ENCODE measurements around the gene CAMK1D. TPM values are rescaled to one million over a fixed set of nuclear protein-coding genes. Genes with fewer than 3 reads are reported as not detected.

Gene CAMK1D
- total RNA-seq, 1 experiment from 2014 or later = 6.0 TPM

DNA sequence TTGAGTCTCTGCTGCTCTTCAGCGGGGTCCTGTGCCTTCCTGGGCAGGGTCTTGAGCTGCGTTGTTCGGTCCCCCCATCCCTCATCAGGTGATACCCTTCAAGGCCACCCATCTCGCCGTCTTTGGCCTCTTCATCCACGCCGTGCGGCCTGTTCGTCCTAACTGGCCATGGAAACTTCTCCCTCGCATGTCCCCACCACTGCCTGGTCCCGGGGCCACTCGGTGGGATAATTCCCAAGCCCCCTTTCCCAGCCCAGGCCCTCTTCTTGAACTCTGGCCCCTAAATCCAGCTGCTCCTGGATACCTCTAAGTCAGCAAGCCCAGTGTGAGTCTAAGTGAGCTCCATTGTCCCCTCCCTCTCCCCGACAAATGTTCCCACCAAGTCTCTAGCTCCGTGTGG, 74.5 kb downstream of the CAMK1D start:
- no peak overlapping the region for H3K4me2 ChIP-seq
- POLR2A ChIA-PET (ENCODE audit: unreplicated experiment) = no interaction called here
- H3K79me2 ChIP-seq (ENCODE audit: low read depth) = 0 out of 2 replicates have a peak, but pooled peaks cover 9% of the 10 kb centered on the region
- DNase-seq = no peak
- H4K20me1 ChIP-seq (ENCODE audit: insufficient read depth) = no peaks in the 10 kb centered on the region
- no peak overlapping the region for H2AFZ ChIP-seq
- no peak overlapping the region for H3K4me3 ChIP-seq
- CTCF ChIA-PET = no interaction called here
- no peaks in the 10 kb centered on the region for H3K9me2 ChIP-seq (ENCODE audit: insufficient read depth)
- no peaks in the 10 kb centered on the region for H3K27me3 ChIP-seq (ENCODE audit: insufficient read depth, low read depth)
- peaks cover 9% of the 10 kb centered on the region; the same call in 1 of the 2 replicates for H3F3A ChIP-seq (ENCODE audit: insufficient read depth, low read depth)
- no peaks in the 10 kb centered on the region for H3K36me3 ChIP-seq (ENCODE audit: low read depth)
- BruUV-seq (replicated peaks) = no TSS peak
- no peak overlapping the region for H3K27ac ChIP-seq
- peaks cover 12% of the 10 kb centered on the region for H3K4me1 ChIP-seq (replicated peaks; ENCODE audit: insufficient read depth)
- intact Hi-C loops (cut with micrococcal nuclease; ENCODE audit: unreplicated experiment) = no loop called here
- H3K9me3 ChIP-seq (ENCODE audit: insufficient read depth, low read depth) = no peaks in the 10 kb centered on the region
- TF ChIP-seq, protein P1, sequence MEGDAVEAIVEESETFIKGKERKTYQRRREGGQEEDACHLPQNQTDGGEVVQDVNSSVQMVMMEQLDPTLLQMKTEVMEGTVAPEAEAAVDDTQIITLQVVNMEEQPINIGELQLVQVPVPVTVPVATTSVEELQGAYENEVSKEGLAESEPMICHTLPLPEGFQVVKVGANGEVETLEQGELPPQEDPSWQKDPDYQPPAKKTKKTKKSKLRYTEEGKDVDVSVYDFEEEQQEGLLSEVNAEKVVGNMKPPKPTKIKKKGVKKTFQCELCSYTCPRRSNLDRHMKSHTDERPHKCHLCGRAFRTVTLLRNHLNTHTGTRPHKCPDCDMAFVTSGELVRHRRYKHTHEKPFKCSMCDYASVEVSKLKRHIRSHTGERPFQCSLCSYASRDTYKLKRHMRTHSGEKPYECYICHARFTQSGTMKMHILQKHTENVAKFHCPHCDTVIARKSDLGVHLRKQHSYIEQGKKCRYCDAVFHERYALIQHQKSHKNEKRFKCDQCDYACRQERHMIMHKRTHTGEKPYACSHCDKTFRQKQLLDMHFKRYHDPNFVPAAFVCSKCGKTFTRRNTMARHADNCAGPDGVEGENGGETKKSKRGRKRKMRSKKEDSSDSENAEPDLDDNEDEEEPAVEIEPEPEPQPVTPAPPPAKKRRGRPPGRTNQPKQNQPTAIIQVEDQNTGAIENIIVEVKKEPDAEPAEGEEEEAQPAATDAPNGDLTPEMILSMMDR (conservative IDR thresholded peaks at IDR 0.05) = no peak
- TF ChIP-seq EZH2 (IDR thresholded peaks at IDR 0.05; ENCODE audit: low read depth) = no peak

DNA sequence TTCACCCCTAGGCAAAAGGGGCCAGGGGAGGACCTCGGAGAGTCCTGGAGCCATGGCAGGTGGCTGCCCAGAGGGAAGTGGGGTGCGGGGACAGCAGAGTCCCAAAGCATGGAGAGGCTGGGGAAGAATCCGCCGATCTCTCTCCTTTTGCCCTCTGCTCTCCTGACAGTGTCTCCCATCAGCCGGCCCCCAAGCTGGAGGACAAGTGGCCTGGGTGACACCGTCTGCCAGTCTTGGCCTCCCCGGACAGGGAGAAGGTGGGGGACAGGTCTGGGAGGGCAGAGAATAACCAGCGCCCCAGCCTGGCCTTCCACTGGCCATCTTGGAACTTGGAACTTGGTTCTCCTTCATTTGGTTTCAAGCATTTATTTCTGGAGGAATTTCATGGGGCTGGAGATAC, 77.9 kb downstream of the CAMK1D start:
- no peaks in the 10 kb centered on the region for H3F3A ChIP-seq (ENCODE audit: insufficient read depth, low read depth)
- ChIA-PET CTCF (no interaction called here), POLR2A (ENCODE audit: unreplicated experiment) (no interaction called here)
- no peak overlapping the region for H3K4me2 ChIP-seq
- H2AFZ ChIP-seq = no peak overlapping the region
- intact Hi-C loops (cut with micrococcal nuclease; ENCODE audit: unreplicated experiment) = no loop called here
- no peak for DNase-seq
- no peak for TF ChIP-seq EZH2 (IDR thresholded peaks at IDR 0.05; ENCODE audit: low read depth)
- TF ChIP-seq, protein P1 (conservative IDR thresholded peaks at IDR 0.05) = no peak
- no peaks in the 10 kb centered on the region for H3K79me2 ChIP-seq (ENCODE audit: low read depth)
- H3K36me3 ChIP-seq (ENCODE audit: low read depth) = no peaks in the 10 kb centered on the region
- no peaks in the 10 kb centered on the region for H3K9me3 ChIP-seq (ENCODE audit: insufficient read depth, low read depth)
- H3K4me3 ChIP-seq = no peak overlapping the region
- no peak overlapping the region for H3K27ac ChIP-seq
- no peaks in the 10 kb centered on the region for H3K27me3 ChIP-seq (ENCODE audit: insufficient read depth, low read depth)
- H3K4me1 ChIP-seq (replicated peaks; ENCODE audit: insufficient read depth) = no peaks in the 10 kb centered on the region
- H4K20me1 ChIP-seq (ENCODE audit: insufficient read depth) = no peaks in the 10 kb centered on the region
- no TSS peak for BruUV-seq (replicated peaks)
- no peaks in the 10 kb centered on the region for H3K9me2 ChIP-seq (ENCODE audit: insufficient read depth)

DNA sequence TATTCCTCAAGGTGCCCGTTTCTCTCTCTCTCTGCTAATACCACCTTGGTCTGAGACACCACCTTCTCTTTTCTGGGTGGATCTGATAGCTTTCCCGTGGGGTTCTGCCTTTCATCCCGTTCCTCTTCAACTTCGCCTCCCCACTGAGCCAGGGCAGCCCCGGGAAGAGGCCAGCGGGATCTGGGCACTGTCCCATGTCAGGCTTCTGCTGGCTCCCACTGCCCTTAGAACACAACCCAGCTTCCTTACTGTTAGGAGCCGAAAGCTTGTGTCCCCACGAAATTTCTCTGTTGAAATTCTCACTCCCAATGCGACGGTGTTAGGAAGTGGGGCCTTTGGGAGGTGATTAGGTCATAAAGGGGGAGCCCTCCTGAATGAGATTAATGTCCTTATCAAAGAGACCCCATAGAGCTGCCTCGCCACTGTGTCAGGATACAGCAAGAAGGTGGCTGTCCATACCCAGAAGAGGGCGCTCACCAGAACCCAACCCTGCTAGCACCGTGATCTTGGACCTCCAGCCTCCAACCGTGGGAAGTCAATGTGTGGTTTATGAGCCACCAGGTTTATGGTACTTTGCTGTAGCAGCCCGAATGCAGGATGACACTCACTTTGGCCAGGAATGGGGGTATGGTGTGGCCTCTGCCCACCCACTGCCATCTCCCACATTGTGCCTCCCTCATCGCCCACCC, 79.2 kb downstream of the CAMK1D start:
- no peaks in the 10 kb centered on the region for H3K4me1 ChIP-seq (replicated peaks; ENCODE audit: insufficient read depth)
- no TSS peak for BruUV-seq (replicated peaks)
- CTCF ChIA-PET = no interaction called here
- H3K36me3 ChIP-seq (ENCODE audit: low read depth) = no peaks in the 10 kb centered on the region
- H3F3A ChIP-seq (ENCODE audit: insufficient read depth, low read depth) = no peaks in the 10 kb centered on the region; the same call in 1 of the 2 replicates
- POLR2A ChIA-PET (ENCODE audit: unreplicated experiment) = no interaction called here
- no peaks in the 10 kb centered on the region for H3K9me3 ChIP-seq (ENCODE audit: insufficient read depth, low read depth)
- intact Hi-C loops (cut with micrococcal nuclease; ENCODE audit: unreplicated experiment) = no loop called here
- no peaks in the 10 kb centered on the region for H3K27me3 ChIP-seq (ENCODE audit: insufficient read depth, low read depth)
- H3K4me3 ChIP-seq = no peak overlapping the region
- TF ChIP-seq, protein P1 (conservative IDR thresholded peaks at IDR 0.05) = no peak
- TF ChIP-seq EZH2 (IDR thresholded peaks at IDR 0.05; ENCODE audit: low read depth) = no peak
- H3K4me2 ChIP-seq = no peak overlapping the region
- no peaks in the 10 kb centered on the region for H4K20me1 ChIP-seq (ENCODE audit: insufficient read depth)
- no peak for DNase-seq
- H3K9me2 ChIP-seq (ENCODE audit: insufficient read depth) = no peaks in the 10 kb centered on the region
- no peaks in the 10 kb centered on the region for H3K79me2 ChIP-seq (ENCODE audit: low read depth)
- H2AFZ ChIP-seq = no peak overlapping the region
- no peak overlapping the region for H3K27ac ChIP-seq

Data from PC-9 (cell line).